ENCODE results near the gene GUF1. TPM values are rescaled to one million over a fixed set of nuclear protein-coding genes. Genes with fewer than 3 reads are reported as not detected.

The GUF1 gene
- total RNA-seq = 14.8 TPM

DNA sequence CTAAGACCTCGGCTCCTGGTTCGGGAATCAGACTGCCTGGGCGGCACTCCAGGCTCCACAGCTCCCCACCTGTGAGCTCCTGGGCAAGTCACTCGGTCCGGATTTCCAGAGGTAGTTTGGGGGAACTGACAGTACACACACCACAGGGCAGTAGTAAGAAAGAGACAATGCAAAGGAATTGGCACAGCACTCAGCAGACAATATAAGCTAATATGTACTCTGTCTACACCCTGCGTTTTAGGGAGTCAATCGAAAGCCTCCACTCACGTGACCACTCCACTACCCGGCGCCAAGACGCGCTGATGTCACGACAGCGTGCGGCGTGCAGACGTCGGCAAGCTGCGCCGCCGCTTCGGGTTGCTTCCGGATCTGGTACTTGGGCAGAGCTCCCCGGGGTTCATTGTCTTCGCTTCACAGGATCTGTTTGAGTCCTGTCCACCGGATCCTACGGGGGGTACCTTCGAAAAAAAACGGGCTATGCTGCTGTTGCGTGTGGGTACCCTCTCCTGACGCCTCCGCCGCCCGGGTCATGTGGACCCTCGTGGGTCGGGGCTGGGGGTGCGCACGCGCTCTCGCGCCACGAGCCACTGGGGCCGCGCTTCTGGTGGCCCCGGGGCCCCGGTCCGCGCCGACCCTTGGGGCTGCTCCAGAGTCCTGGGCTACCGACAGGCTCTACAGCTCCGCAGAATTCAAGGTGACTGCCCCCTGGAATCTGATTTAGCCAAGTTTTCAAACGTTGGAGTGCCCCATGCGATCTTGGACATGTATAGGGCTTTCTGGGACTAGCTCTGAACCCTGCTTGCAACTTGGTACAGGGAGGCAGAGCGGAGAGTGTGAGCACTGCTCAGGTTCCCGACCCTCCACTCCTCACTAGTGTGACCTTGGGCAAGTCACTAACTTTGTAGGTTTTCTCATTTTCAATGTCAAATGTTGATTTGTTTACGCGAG, at the start of gene GUF1:
Gene GUF1 (plus strand): TSS at position 327 of the 948 bp plus-strand sequence. CDS start 203 bp downstream, at position 530.
- peak; percentile 99 for ATAC-seq
- peak; percentile 92 for DNase-seq (ENCODE audit: low spot score)
- intact Hi-C loops (cut with DNase I) = no loop called here

DNA sequence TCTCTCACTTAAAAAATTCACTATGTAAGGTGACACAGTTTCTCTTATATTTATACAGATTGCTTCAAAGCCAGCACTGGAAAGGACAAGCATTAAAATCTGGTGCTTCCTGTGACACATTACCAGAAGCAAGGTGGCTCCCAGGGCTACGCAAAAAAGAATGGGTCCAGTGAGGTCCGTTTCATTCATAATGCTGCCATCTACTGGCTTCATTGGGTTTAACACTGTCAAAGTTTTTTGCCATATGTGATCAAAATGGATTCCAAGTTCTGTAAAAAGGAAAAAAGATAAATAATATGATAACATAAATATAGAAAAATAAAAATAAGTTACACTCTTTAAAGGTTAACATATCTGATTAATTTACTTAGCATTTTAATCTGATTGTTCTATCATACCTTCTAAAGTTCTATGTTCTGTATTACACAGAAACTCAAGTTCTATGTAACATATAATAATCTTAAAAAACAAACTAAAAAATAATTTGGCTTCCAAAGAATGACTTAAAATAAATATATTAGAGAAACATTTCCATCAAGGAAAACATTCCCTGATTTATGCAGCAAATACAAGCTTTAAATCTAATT, 48.8 kb upstream of the GUF1 start:
- DNase-seq (ENCODE audit: low spot score) (no peak), ATAC-seq (peak; percentile 41)
- intact Hi-C loops (cut with DNase I) = no loop called here

- DNase-seq (ENCODE audit: low spot score) (no peak), ATAC-seq (no peak)
- intact Hi-C loops (cut with DNase I) = no loop called here
Measured at GRCh38 chr4:44632089-44632488, 46.1 kb upstream of the GUF1 start.

DNA sequence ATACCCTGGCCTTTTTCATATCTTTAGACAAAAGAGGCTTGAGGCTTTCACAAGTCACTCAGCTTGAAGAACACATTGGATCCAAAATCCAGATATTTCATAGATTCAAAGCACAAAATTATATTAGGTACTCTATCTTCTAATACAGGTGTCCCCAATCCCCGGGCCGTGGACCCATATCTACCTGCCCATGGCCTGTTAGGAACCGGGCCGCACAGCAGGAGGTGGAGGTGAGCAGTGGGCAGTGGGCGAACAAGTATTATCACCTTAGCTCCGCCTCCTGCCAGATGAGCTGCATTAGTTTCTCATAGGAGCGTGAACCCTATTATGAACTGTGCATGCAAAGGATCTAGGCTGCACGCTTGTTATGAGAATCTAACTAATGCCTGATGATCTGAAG, 45.5 kb upstream of the GUF1 start:
- ATAC-seq (no peak), DNase-seq (ENCODE audit: low spot score) (no peak)
- intact Hi-C loops (cut with DNase I) = no loop called here

- DNase-seq (ENCODE audit: low spot score) (no peak), ATAC-seq (no peak)
- intact Hi-C loops (cut with DNase I) = no loop called here
Measured at GRCh38 chr4:44638091-44638490, 40.1 kb upstream of the GUF1 start.

DNA sequence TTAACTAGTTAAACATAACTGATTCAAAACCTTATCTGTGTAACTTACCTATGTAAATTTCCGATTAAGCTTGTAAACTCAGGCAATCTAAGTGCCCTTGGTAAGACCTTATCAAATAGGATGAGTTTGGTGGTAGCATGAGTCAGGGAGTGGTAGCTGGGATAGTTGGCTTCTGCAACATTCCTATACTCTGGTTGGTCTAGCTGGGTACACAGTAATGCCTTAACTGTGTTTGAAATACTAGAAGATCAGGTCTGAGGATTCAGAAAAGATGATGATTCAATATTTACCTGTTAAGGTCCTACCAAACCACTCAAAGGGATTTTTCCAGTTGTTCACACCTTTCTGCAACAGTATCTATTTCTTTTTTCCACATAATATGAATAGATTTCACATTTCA, 32.1 kb upstream of the GUF1 start:
- intact Hi-C loops (cut with DNase I) = no loop called here
- ATAC-seq (no peak), DNase-seq (ENCODE audit: low spot score) (no peak)

DNA sequence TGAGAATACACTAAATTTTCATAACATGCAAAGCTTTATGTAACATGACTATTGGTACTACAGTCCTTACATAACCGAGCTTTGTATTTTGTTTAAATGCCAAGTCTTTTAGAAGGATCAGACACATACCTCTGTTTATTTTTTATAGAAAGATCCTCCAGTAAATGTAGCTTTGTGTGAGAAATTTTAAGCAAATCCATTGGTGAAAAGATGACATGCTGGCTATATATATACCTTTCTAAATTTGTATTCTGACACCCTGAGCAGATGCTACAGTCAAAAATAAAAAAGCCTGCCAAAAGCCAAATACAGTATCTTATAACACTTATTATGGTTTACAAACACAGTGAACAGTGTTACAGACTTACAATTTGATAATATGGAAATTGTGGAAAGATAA, 26.8 kb upstream of the GUF1 start, which contains the start of gene YIPF7:
Gene YIPF7 (minus strand): TSS at position 201 of the 400 bp plus-strand sequence. CDS start 1,525 bp downstream, outside the sequence.
- DNase-seq (ENCODE audit: low spot score) (no peak), ATAC-seq (no peak)
- intact Hi-C loops (cut with DNase I) = no loop called here

DNA sequence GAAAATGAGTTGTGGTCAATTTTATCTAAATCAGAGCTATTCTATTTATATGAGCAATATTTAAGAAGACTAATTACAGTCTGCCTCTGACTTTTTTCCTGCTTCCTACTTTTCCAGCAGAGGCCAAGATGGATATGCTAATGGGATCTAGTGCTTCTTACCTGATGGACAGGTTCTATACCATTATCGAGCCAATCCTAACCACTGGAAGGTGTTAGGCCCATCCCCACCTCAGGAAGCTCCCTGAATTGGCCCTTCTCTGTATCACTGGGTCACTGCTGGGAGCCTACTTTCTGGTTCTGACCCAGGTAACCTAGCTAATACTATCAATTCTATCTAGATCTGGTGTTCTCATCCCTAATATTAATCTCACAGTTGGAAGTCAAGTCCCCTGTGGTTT, 26.2 kb upstream of the GUF1 start:
- ATAC-seq (no peak), DNase-seq (ENCODE audit: low spot score) (no peak)
- intact Hi-C loops (cut with DNase I) = no loop called here

- no peak for DNase-seq (ENCODE audit: low spot score)
- ATAC-seq = no peak
- intact Hi-C loops (cut with DNase I) = no loop called here
Measured at GRCh38 chr4:44660396-44660795, 17.8 kb upstream of the GUF1 start.

DNA sequence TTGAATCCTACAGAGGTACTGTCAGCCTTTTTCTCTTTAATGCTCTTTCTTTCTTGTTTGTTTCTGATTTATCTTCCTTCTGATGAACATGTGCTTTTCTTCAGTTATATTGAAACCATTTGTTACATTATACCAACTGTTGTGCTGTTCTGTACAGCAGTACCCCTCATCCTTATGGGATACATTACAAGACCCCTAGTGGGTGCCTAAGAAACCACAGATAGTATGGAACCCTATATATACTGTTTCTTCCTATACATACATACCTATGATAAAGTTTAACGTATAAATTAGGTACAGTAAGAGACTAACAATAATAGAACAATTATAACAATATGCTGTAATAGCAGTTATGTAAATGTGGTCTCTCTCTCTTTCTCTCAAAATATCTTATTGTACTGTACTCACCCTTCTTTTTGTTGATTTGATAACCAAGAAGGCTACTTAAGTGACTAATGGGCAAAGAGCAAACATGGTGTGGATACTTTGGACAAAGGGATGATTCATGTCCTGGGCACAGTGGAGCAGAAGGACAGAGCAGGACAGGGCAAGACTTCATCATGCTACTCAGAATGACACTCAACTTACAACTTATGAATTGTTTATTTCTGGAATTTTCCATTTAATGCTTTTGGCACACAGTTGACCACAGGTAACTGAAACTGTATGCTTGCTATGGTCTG, 16.1 kb upstream of the GUF1 start:
- DNase-seq (ENCODE audit: low spot score) (no peak), ATAC-seq (no peak)
- intact Hi-C loops (cut with DNase I) = no loop called here

- no peak for ATAC-seq
- DNase-seq (ENCODE audit: low spot score) = no peak
- intact Hi-C loops (cut with DNase I) = no loop called here
Measured at GRCh38 chr4:44662623-44663005, 15.6 kb upstream of the GUF1 start.

GRCh38 chr4:44663539-44664263, 14.5 kb upstream of the GUF1 start:
- no peak for ATAC-seq
- no peak for DNase-seq (ENCODE audit: low spot score)
- intact Hi-C loops (cut with DNase I) = no loop called here

- DNase-seq (ENCODE audit: low spot score) = no peak
- intact Hi-C loops (cut with DNase I) = no loop called here
- ATAC-seq = no peak
Measured at GRCh38 chr4:44668526-44668925, 9.7 kb upstream of the GUF1 start.

DNA sequence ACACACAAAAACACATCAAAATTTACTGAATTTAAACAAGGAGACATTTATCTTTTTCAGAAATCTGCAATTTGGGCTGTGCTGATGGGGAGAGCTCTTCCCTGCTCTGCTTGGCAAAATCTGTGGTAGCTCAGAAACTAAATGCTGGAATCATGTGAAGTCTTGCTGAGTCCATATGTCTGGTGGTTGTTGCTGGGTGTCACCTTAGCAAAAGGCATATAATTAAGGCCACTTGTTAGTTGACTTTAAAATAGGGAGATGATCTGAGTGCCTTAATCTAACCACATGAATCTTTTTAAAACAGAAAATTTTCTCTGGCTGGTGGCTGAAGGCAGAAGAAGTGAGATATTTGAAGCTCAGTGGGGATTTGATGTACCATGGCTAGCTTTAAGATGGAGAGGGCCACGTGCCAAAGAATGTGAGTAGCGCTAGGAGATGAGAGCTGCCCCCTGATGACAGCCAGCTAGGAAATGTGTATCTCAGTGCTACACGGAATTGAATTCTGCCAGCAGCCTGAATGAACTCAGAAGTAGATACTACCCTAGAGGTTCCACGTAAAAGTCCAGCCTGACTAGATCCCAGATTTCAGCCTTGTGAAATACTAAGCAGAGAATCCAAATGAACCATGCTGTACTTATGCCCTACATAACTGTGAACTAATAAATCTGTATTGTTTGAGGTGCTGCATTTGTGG, 7.6 kb upstream of the GUF1 start:
- DNase-seq (ENCODE audit: low spot score) (no peak), ATAC-seq (no peak)
- intact Hi-C loops (cut with DNase I) = no loop called here

- ATAC-seq (no peak), DNase-seq (ENCODE audit: low spot score) (no peak)
- intact Hi-C loops (cut with DNase I) = no loop called here
Measured at GRCh38 chr4:44671636-44672035, 6.6 kb upstream of the GUF1 start.

- intact Hi-C loops (cut with DNase I) = no loop called here
- no peak for DNase-seq (ENCODE audit: low spot score)
Measured at GRCh38 chr4:44674471-44674870, 3.7 kb upstream of the GUF1 start.

GRCh38 chr4:44675366-44675765, 2.9 kb upstream of the GUF1 start:
- ATAC-seq (no peak), DNase-seq (ENCODE audit: low spot score) (no peak)
- intact Hi-C loops (cut with DNase I) = no loop called here

More at GRCh38 chr4:44674471-44674870, 3.7 kb upstream of the GUF1 start:
- no peak for ATAC-seq

GRCh38 chr4:44679060-44679459, 840 bp downstream of the GUF1 start:
- DNase-seq (ENCODE audit: low spot score) (no peak), ATAC-seq (no peak)
- intact Hi-C loops (cut with DNase I) = no loop called here

- intact Hi-C loops (cut with DNase I) = no loop called here
- DNase-seq (ENCODE audit: low spot score) (no peak), ATAC-seq (no peak)
Measured at GRCh38 chr4:44684648-44685047, 6.4 kb downstream of the GUF1 start.
